Purkinje cell (primary cell): ENCODE results near the gene CDH18. TPM values are rescaled to one million over a fixed set of nuclear protein-coding genes. Genes with fewer than 3 reads are reported as not detected.

Experiments used
- polyA plus RNA-seq: library from polyadenylated mRNA; unstranded; fragments of >200 nt; fragmentation: Nextera tagmentation; gene quantifications from 2 replicates; pipeline ENCODE4 v1.2.1, GENCODE V29; 2014

The CDH18 gene
- polyA plus RNA-seq: 303 and 308 TPM in 2 replicates

GRCh38 chr5:19987612-19988361, at the start of gene CDH18:
CDH18 (minus strand) TSS chr5:19988200; CDS start chr5:19838986, 149,214 bp downstream.

